ENCODE data around the gene ARMC9.

DNA sequence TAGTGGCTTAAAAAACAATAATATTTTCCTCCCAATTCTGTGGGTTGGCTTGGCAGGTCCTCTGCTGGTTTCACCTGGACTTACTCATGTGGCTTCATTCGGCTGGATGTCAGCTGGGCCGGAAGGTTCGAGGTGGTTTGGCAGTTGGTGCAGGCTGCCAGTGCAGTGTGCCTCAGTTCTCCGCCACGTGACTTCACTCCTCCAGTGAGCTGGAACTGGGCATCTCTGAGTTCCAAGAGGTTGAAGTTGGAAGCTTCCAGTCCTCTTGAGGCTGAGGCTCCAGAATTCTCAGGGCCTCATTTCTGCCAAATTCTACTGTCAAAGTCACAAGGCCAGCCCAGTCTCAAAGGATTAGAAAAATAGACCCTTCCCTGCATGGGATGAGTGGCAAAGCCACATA lies 113.6 kb downstream of the ARMC9 start:
- TF ChIP-seq EZH2 (IDR thresholded peaks at IDR 0.05; ENCODE audit: insufficient read depth, poor library complexity, severe bottlenecking) (no peak), EZH2phosphoT487 (IDR thresholded peaks at IDR 0.05; ENCODE audit: insufficient read depth, low read depth) (no peak)
